DMS 273 treated with DMSO at 0.1 percent for 48 hours (cell line): ENCODE data around the gene IMMP1L.
"Not testable (repeated sequence)": the region's sequence is repeated elsewhere in the genome, so short reads cannot be mapped to it uniquely, and the experiment has no call there.

ENCODE experiments used
- DNase-seq: peaks from one replicate; lab custom pipeline; 2025; lab: John Stamatoyannopoulos, UW

IMMP1L gene, protein sequence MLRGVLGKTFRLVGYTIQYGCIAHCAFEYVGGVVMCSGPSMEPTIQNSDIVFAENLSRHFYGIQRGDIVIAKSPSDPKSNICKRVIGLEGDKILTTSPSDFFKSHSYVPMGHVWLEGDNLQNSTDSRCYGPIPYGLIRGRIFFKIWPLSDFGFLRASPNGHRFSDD

DNA sequence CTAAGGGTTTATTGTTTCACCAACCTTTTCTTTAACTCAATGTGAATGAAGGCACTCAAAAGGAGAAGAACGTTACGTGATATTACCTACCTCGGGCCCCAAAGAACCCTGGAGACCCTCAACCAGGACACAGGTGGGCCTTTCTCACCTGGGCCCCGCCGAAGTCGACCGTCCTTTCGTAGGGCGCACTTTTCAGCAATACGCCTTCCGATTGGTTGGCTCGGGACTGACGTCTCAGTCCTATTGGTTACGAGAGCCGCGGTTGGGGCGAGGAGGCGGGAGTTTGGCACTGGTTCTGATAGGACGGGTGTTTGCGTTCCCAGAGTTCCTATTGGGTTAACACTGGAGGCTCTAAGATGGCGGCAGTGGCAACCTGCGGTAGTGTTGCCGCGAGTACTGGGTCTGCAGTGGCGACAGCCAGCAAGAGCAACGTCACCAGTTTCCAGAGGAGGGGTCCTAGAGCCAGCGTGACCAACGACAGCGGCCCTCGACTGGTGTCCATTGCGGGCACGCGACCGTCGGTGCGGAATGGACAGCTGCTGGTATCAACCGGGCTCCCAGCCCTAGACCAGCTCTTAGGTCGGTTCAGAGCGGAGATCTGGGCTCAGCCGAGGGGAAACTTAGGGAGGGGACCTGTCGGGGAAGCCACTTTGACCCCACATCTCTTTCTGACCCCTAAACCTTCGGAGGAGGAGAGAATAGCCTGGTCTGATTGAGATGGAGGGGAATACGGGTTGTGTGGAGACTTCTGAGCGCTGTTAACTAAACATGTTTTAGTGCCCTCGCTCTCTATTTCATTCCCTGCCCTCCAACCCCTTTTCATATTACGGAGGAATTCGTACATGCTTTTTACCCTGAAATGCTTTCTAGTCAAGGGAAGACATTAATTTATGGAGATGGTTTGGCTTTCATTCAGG is at the start of gene IMMP1L, which contains the start of gene ELP4:
TSS of gene IMMP1L (minus strand) at position 194 of the 917 bp plus-strand sequence. CDS start 46,346 bp downstream, outside the sequence.
TSS of gene ELP4 (plus strand) at position 339 of the 917 bp plus-strand sequence. CDS start at position 357, 18 bp downstream.
- DNase-seq: peak; percentile 91

DNA sequence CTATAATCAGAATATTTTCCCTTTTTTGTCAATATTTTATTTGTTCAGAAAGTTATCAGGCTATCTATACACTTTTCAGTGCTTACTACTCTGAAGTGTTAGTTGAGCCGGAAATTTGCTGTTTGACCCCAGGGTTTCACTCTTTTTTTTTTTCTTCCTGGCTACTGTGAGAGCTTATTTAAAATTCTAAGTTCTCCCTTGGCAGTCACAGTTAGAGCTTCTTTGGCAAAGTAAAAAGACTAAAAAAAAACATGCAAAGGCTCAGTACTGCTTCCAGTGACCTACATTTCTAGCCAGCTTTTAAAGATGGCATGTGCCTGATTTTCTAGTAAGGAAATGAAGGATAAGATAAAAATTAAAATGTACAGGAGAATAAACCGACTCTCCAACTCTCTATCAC is 48.6 kb upstream of the IMMP1L start:
- no peak for DNase-seq

DNA sequence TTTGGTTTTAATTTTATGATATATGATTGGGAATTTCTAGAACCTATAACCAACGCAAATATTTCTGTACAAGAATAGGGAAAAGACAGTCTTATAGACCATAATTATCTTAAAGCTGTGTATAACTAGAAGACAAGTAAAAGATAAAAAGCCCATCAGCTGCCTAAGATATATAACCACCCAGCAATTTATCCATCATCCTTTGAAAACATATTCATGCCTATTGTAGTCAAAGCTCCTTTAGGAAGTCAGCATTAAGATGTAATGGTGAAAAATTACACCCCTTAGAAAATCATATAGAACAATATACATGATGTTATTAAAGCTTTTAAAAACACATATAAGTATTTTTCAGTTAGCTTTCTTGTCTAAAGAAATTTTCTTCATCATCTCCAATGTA is 46.5 kb upstream of the IMMP1L start:
- DNase-seq: no peak

DNA sequence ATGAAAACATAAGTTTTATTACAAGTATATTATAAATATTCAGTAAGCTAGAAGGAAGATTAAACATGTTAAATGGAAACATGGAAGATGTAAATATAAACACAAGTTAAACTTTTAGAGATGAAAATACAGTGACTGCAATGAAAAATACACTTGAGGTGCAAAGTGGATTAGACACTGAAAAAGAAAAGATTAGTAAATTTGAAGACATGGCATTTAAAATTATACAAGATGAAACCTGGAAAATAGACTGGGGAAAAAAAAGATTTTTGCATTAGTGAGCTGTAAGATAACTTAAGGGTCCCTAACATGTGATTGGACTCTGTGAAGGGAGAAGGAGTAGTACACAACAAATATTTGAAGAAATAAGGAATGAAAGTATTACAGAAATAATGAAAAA is 33.4 kb upstream of the IMMP1L start:
- DNase-seq: no peak

DNA sequence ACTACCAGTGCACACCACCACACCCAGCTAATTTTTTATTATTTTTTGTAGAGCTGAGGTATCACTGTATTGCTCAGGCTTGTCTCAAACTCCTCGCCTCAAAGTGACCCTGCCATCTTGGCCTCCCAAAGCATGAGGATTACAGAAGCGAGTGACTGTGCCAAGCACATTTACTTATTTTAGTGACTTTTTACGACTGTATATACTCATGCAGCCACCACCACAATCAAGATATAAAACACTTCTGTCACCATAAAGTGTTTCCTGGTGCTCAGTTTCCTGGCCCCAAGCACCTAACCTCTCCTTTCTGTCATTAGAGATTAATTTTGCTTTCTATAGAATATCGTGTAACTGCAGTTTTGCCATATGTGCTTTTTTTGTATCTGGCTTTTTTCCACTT is 26.1 kb upstream of the IMMP1L start:
- DNase-seq: no peak

DNA sequence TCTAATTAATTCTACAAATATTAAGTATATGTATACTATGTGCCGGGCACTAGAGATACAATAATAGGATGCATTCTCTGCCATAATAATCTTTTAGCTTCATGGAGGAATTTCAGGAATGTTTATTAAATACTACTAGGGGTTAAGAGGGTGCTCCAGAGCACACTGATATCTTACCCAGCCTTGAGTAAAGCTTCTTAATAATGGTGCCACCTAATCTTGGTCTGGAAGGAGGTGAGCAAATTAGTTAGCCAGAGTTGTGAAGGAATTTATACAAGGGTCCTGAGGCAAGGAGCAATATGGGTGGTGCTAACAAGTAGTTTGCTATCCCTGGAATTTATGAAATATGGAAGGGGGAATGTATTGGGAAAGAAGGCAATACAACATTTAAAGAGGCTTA is 21.9 kb upstream of the IMMP1L start:
- DNase-seq: no peak

DNA sequence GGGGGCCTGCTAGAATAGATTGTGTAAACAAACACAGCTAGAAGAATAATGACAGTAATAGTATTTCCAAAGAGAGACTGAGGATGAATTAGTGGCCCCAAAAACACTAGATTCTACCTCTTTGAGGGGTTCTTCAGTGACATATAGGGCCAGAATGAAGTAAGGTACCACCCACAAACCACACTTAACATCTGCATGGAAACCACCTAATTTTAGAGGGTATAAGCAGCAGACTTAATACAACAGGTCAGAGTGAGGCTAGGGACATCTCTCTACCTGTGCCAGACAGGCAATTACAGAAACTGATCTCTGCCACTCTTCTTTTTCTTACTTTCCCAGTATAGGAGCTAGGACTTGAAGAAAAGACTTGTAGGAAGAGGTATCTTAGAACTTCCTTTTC is 20.3 kb upstream of the IMMP1L start:
- no peak for DNase-seq

DNA sequence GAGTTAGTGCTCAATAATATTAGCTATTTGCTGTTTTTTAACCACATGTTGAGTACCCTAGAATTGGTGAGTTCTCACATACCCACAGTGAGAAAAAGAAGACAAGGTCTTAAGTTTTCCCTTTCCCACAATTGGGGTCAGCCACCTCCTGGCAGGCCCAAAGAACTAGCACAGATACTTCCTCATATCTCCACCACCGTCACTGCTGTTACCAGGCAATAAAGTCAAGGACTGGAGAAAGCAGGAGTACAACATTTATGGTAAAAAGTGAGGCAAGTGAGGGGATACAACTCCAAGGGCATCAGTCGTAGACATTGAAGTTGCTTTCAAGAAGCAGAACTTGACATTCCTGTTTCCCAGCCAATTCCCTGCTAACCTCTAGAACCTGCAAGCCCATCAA is 19.8 kb upstream of the IMMP1L start:
- DNase-seq: no peak

DNA sequence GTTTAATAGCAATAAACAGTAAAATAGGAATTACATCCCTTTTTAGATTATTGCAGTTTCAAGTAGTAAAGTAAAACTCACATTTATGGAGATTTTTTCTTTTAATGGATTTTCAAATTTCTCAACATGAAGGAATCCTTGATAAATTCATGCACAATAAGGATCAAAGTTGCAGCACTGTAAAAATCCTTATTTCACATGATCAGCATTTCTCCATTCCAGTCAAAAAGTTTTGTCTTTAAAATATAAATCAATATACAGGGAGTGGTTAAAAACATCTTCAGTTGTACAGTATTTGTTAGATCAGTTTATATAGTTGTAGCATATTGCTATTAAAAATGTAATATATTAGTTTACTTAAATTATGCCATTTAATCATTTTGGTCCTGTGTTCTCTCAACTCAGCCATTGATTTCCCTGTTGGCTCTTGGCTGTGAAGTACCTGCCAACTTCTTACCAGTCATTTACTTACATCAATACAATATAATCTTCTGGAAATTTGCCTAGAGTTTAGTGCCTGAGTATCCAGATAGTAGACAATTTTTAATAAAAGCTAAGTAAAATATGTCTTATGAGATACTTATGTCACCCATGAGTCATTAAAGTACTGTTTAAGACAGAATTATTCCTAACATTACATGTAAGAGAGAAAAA is 12.2 kb upstream of the IMMP1L start:
- DNase-seq: no peak

DNA sequence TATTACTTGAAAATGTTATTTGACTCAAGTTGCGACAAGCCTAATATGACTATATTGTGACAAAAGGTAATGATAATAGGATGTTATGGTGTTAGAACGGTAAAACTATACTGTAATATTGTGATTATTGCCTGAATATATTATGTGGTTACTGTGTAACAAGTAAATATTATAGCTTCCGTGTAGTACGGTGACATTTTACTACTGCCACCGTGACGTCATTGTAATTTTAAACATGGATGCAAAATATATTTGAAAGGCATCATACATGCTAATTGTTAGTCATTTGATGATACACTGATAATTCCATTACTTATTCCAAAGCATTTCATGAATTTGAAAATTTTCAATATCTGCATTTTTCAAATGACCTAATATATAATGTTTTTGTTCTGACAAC is 2.7 kb upstream of the IMMP1L start:
- DNase-seq: no peak

DNA sequence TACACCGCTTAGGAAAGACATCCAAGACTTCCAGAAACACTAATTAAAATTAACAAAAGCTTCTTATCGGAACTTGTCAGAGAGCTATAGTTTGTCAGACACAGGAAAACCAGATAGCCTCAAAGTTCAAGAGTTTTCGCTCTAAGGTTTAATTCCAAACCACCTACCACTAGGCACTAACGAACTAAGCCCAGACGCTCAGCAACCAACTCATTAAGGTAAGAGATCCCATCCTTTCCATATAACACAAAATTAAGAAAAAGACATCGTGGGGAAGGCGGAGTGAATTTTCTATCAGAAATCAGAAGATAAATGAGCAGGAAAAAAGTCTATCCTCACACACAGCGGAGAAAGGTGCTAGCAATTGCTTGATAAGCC is 382 bp downstream of the IMMP1L start:
- peak; percentile 29 for DNase-seq

DNA sequence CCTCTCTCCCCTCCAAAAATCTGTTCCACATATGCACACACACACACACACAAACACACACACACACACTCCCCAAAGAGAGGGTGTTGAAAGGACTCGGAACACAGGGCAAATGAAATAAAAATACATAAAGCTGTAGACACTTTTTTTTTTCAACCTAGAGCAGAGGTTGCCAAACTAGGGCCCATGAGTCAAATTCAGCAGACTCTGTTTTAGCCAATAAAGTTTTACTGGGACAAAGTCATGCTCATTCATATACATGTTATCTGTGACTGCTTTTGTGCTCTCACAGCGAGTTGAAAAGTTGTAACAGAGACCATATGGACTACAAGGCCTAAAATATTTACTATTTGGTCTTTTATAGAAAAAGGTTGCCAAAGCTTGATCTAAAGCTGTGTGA is 8.9 kb downstream of the IMMP1L start:
- DNase-seq: no peak

DNA sequence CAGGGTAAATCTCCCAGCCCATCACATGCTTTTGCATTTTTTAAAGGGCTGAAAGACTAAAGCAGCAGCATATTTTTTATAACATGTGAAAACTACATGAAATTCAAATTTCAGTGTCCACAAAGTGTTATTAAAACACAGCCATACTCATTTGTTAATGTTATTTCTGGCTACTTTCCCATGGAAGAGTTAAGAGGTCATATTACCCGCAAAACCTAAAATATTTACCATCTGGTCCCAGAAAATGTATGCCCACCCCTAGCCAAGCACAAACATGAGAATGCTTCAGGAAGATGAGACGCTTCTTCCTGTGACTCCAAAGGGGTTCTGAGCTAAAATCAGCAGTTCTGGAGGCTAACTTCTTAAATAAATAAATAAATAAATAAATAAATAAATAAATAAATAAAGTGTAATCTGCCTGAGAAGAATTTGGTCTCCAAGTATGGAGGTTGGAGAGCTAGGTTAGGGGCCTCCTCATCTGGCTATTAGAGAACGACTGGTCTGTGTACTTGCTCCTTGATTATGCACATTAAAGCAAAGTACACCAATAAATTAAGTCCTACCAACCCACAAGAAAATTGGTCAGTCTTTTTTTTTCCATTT is 9.7 kb downstream of the IMMP1L start:
- peak; percentile 22 for DNase-seq

DNA sequence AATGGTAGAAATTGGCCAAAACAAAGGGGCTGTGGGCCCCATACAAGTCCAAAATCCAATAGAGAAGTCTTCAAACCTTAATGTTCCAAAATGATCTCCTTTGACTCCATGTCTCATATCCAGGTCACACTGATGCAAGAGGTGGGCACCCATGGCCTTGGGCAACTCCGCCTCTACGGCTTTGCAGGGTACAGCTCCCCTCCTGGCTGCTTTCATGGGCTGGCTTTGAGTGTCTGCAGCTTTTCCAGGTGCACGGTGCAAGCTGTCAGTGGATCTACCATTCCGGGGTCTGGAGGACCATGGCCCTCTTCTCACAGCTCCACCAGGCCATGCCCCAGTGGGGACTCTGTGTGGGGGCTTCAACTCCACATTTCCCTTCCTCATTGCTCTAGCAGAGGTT is 15.7 kb downstream of the IMMP1L start:
- not testable (repeated sequence) for DNase-seq

DNA sequence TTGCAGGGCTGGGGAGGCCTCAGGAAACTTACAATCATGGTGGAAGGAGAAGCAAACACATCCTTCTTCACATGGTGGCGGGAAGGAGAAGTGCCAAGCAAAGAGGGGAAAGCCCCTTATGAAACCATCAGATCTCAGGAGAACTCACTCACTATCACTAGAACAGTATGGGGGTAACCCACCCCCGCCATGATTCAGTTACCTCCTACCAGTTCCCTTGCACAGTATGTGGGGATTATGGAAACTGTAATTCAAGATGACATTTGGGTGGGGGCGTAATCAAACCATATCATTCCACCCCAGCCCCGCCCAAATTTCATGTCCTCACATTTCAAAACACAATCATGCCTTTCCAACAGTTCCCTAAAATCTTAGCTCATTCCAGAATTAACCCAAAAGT is 16.2 kb downstream of the IMMP1L start:
- no peak for DNase-seq

DNA sequence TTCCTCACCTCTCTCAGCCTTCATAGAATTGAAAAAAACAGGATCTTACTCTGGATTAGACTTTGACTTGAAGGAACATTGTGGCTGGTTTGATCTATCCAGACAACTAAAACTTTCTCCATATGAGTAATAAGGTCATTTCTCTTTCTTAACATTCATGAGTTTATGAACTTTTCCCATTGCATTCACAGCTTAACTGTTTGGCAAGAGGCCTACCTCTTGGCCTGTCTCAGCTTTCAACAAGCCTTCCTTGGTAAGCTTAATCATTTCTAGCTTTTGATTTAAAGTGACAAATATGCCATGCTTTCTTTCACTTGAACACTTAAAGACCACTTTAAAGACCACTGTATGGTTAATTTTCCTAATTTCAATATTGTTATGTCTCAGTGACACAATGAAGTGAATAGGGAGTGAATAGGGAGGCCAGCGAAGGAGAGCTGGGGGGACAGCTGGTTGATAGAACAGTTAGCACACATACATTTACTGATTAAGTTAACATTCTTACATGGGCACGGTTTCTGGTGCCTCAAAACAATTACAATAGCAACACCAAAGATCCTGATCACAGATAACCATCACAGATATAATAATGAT is 17.0 kb downstream of the IMMP1L start:
- no peak for DNase-seq

DNA sequence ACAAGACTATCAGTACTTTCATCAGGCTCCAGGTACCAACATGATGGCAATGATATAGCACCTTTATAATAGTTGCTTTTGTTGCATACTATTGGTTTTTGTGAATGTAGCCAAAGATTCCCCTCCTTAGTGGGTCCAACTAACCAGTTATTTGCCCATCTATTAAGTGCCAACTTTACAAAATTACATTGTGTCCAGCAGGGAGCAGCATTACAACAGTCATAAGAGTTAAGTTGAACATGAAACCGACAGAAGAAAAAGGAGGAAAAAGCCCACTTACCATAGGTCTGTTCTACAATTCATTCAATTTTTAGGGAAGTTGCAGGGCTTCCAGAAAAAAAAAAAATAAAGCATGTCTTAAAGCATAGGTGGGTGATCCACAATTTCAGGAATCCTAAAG is 21.6 kb downstream of the IMMP1L start:
- no peak for DNase-seq

DNA sequence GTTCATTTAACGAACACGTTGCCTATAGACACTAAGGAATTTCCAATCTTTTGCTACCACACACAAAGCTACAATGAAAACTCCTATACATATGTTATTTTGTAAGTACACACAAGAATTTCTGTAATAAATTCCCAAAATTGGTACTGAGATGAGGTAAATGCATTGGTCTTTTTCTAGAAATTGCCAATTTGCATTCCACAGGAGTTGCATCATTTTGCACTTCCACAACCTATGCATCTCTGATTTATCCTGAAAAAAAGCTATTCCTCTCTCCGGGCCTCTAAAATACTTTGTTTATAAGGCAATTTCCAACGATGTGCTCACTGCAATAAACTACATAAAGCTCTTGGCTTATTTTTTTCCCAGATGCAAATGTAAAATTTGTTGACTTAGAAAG is 24.9 kb downstream of the IMMP1L start:
- no peak for DNase-seq

DNA sequence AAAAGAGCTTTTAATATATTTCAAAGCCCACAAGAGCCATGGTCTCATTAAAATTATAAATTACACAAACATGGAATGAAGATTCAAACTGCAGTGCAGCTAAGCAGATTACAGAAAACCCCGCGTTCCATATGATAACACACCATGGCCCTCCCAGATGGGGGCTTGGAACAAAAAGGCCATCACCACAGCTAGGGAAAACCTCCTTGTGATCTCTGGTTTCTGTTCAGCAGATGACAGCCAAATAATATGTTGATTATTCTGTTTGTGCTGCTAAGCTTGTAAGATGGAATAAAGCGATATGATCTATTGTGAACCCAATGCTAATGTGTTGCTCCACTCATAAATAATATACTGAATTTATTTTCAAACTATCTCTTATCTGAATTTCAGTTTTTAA is 28.5 kb downstream of the IMMP1L start:
- DNase-seq: no peak

DNA sequence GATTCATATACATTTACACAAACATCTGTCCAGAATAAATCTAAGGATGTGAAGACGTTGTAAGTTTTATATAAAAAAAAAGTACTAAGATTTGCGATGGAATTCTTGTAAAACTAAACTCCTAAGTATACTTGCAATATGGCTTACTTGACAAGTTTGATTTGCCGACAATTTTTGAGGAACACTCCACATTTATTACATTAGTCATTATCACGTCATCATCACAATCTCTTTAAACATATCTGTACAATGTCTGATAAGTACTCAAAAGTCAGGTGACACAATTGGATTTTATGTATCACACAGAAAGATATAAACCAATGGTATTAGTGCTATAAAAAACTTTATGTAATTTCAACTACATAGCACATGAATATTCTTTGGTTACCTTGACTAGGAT is 30.4 kb downstream of the IMMP1L start:
- no peak for DNase-seq

DNA sequence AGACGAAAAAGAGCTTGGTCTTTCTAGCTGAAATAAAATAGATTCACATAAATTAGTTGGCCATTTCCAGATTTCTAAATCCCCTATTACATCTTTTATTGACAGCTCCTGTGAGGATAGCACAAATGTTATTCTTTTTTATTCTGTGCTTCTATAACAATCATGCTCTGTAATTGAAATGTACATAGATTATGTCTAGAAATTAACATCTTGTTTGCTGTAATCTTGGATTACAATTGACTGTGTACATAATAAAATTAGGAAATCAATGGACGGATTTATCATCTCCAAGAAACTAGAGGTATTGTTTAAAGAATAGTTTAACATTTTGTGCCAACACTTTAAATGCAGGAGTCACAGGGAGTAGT is 31.2 kb downstream of the IMMP1L start:
- no peak for DNase-seq

DNA sequence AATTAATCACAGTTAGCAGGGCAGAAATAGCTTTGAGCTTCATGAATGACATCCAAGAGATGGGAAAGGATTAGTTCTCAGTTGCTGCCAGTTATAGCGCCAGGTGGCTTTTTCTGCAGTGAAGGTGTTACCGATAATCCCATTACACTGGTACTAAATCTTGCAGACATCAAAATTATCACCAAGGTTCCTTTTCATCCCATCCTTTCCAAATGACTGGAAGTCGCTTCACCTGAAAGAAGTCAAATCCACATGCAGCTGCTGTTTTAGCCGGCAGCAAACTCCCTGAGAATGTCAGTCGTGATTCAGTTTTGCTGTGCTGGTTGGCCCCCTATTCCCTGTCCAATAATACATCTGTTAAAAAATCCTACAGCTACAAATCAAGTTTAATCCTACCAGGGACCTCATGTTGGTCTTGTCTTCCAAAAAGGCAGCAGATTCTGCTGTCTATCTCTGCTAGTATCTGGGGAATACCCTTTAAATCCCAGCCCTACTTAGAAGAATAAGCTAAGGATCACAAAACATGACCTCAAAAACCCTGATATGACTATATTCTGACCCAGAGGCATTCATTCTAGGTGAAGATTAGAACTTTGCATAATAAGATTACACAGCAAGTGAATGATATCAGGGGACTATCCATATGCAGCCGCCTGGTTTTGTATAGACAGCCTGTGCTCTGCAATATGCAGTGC is 31.7 kb downstream of the IMMP1L start:
- DNase-seq: no peak
